Superior temporal gyrus (tissue), 1 donor: Measurements from ENCODE around the gene MRRF.
"Not testable (repeated sequence)": the region's sequence is repeated elsewhere in the genome, so short reads cannot be mapped to it uniquely, and the experiment has no call there.

Experiments
- DNase-seq: peaks from one replicate; pipeline ENCODE4 v3.0.0-alpha.2; 2016; ENCODE audit errors: extremely low spot score

MRRF gene

GRCh38 chr9:122355336-122355875 is 90.7 kb downstream of the MRRF start:
- DNase-seq, result no peak

DNA sequence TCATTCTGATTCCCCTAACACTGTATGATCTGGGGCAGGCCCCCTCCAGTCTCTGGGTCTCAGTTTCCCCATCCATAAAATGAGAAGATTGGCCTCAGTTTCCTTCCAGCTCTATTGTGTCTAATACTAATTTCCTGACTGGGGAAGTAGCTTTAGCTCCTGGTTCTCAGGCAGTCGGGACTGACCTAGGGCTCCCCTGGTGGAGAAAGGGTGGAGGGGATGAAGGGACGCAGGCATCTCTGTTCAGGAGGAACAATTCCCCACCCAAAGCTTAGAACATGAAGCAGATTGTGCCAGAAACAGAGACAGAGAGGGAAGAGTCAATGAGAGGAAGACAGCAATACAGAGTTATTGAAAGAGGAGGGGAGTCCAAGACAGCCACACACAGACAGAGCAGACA is 91.9 kb downstream of the MRRF start:
- no peak for DNase-seq

DNA sequence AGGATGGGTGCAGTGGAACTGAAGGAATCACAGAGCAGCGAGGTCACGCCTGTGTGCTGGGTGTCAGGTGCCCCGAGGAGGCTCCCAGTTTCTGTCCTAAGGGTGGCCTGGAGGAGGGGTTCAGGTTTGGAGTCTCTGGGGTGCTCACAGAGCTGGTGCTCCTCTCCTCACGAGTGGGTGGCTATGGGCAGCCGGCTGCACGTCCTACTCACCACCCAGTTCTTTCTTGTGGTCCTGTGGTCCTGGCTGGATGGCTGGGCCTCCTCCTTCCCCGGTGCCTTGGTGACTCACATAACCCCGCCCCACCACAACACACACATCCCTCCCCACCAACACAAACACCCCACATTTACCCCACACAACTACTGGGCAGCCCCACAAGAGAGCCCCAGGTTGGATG is 96.2 kb downstream of the MRRF start:
- no peak for DNase-seq

DNA sequence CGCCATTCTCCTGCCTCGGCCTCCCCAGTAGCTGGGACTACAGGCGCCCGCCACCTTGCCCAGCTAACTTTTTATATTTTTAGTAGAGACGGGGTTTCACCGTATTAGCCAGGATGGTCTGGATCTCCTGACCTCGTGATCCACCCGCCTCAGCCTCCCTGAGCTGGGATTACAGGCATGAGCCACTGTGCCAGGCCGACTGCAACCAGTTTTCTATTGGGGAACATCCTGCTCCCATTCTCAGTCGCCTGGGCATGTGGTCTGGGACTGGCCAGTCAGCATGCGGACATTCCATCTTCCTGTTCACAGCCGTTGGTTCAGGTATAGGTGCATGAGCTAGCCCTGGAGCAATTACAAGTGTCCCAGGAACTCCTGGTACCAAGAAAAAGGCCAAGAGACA is 98.4 kb downstream of the MRRF start:
- DNase-seq, result not testable (repeated sequence)

DNA sequence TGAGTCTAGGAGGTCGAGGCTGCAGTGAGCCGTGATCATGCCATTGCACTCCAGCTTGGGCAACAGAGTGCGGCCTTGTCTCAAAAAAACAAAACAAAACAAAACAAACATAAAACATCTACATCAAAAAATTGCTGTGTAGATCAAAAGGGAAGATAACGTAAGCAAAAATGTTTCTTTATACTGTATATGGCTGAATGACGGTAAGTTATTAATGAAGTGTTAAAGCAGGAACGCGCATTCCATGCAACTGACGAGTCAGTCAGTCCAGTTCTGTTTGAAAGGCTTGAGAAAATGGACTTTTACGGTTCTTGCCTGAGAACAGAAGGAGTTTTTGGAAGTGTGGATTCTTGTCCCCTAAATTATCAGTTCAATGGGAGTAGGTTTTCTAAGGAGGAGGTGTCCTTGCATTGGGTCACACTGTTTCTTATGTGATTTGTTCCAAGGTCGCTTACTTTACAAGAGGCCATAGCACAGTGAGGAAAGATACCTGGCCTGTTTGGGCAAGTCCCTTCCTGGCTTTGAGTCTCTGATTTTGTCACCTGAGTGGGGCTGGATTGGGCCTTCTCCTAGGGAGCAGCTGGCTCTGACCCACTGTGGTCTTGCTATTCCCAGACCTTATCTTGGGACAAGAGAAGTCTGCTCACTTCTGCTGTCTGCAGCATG is 99.6 kb downstream of the MRRF start:
- DNase-seq, result no peak

GRCh38 chr9:122364783-122365150 is 100.1 kb downstream of the MRRF start:
- no peak for DNase-seq

- no peak for DNase-seq
Observed at GRCh38 chr9:122366074-122366660, 101.5 kb downstream of the MRRF start.

DNA sequence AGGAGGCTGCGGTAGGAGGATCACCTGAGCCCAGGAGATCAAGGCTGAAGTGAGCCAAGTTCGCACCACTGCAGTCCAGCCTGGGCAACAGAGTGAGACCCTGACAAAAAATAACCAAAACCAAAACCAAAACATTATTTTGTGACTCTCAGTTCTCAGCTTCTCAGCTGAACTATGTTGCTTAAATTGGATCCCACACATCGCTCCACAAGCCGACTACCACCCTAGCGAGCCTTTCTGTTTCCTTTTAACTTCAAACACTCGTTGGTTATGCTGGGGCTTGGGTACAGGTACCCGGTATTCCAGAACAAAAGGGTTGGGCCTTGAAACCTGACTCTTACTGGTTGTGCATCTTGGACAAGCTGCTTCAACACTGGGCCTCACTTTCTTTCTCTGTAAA is 102.4 kb downstream of the MRRF start:
- DNase-seq, result no peak

DNA sequence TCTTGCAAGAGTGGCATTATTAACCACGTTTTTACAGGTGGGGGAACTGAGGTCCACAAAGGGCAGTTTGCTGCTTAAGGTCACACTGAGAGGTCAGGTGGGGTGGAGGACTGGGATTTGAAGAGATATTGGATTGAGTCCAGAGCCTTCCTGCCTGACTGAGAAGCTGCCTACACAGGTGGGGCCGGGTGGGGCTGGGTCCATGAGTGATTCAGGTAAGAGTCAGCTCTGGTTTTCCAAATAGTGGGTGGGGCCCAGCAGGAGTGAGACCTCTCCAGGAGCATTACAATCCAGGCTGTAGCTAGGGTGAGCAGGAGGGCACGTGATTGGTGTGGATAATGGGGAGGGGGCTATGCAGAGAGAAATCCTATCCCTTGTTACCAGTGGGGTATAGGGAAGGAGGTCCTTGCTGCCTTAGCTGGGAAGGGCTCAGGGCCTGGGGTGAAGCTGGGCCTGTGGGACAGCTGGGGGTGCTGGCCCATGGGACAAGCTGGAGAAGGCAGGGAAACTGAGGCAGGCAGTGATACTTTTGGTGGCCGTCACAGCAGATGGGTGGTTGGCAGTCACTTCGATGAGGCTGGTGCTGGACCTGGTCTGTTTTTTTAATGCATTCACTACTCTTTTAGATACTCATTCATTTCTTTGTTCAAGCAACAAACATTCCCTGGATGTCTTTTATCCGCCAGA is 103.2 kb downstream of the MRRF start:
- no peak for DNase-seq

GRCh38 chr9:122368642-122369041 is 104.0 kb downstream of the MRRF start:
- no peak for DNase-seq

- no peak for DNase-seq
Observed at GRCh38 chr9:122370303-122370702, 105.6 kb downstream of the MRRF start.

DNA sequence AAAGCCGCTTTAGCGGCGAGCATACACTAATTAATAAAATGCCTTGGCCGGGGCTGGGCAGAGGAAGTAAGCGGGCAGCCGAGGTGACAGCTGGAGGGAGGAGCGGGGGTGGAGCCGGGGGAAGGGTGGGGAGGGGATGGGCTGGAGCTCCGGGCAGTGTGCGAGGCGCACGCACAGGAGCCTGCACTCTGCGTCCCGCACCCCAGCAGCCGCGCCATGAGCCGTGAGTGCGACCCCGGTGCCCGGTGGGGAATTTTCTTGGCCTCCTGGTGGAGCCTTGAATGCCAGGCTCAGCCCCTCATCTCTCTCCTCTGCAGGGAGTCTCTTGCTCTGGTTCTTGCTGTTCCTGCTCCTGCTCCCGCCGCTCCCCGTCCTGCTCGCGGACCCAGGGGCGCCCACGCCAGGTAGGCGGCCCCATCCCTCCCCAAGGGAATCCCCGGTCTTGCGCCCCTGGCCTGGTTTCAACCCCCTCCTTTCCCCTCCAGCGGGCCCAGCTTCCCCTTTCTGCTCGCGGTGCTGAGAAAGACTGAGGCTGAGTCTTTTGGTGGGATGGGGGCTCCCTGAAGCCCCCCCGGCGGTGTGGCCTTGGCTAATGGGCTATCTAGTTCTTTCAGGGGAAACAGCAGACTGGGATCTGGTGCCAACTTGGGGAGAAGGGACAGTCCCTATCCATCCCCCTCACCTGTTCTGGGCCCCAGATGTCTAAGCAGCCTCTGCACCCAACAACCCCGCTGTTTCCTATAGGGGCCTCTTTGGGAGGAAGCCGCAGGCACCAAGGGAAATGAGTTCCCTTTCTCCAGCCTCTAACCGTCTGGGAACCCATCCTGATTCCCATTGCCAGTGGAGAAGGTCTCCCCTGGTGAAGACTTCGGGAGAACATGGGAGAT is 106.4 kb downstream of the MRRF start, which contains the start of gene PTGS1:
PTGS1 (plus strand) TSS at position 156 of the 887 bp plus-strand sequence; CDS start at position 217, 61 bp downstream.
- DNase-seq, result no peak

GRCh38 chr9:122371846-122372245 is 107.2 kb downstream of the MRRF start:
- DNase-seq, result no peak

DNA sequence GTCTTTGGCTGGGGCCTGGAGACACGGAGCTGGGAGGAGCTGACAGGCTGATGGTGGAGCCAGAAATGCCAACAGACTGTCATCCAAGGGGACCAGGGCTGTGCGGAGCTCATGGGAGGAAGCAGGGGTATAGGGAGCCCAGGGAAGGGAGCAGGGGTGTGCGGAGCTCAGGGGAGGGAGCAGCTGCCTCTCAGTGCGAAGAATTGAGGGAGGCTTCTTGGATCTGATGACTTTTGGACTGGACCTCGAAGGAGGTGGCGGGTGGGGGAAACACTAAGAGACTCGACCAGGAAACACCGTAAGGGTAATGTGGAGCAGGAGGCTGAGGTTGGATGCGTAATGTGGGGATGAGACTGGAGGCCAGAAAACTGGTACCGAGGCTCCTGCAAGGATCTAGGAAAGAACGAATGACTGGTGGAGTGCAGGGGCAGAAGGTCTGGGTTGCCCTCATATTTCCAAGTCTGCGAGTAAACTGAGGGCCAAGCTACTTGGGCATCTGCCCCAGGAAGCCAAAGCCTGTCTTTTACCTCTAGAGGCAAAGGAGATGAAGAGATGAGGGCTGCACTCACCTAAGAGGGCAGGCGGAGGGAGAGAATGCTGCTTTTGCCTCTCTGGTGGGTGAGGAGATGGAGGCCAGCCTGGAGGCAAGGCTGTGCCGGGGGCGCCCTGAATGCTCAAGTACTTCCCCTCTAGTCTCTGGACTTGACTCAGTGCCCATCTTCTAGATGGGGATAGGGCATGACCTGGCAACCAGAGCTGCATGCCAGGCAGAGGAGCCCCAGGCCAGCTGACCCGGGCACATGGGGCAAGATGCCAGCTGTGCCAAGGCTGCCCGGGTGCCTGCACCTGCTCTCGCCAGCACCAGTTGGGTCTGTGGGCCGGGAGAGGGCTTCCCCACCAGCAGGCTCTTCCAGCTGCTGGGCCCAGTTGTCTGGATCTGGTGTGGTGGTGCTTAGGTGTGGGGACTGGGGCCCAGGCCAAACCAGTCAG is 108.5 kb downstream of the MRRF start:
- no peak for DNase-seq

GRCh38 chr9:122374885-122375420 is 110.3 kb downstream of the MRRF start:
- no peak for DNase-seq

DNA sequence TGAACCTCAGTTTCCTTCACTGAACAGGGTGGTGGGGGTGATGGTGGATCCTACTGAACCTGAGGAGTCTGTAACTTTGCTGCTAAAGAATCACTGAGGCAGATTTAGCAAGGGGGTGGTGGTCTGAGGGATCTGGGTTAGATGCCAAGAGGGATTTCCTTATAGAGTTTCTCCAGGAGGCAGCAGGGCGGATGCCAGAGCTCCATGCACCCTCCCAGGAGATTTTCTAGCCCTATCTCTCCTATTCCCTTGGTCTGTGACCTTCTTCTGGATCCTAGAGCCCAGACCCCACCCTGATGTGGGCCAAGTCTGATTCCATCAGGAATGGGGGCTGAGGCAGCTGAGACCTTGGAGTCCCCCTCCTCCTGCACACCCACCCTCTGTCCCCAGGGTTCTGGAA is 112.1 kb downstream of the MRRF start:
- DNase-seq, result no peak

- no peak for DNase-seq
Observed at GRCh38 chr9:122377241-122378164, 112.8 kb downstream of the MRRF start.

- DNase-seq, result no peak
Observed at GRCh38 chr9:122378236-122378635, 113.6 kb downstream of the MRRF start.

GRCh38 chr9:122379340-122379739 is 114.7 kb downstream of the MRRF start:
- DNase-seq, result no peak
